ACC112 (cell line): ENCODE results near the gene GAK.

Experiments used
- H2AFZ ChIP-seq: fragments of 200-600 bp; sonication (generic); one replicate; pipeline ENCODE4 v1.6.0; 2017; ENCODE audit warnings: antibody characterized with exemption, low read length; ENCODE audit not compliant: unreplicated experiment
- H3K27ac ChIP-seq: fragments of 200-600 bp; sonication (generic); 2 replicates; pipeline ENCODE4 v1.5.1; 2014; ENCODE audit warnings: low read depth, mild to moderate bottlenecking, antibody characterized with exemption, low read length, moderate library complexity
- H3K27me3 ChIP-seq: fragments of 200-600 bp; sonication (generic); 2 replicates; pipeline ENCODE4 v1.6.1; 2014; ENCODE audit warnings: mild to moderate bottlenecking, antibody characterized with exemption, low read length, moderate library complexity, mixed read lengths; ENCODE audit not compliant: insufficient read depth
- H3K36me3 ChIP-seq: fragments of 200-600 bp; sonication (generic); 2 replicates; pipeline ENCODE4 v1.6.1; 2016; ENCODE audit warnings: mild to moderate bottlenecking, antibody characterized with exemption, low read length, moderate library complexity, mixed read lengths; ENCODE audit not compliant: insufficient read depth
- H3K4me1 ChIP-seq: fragments of 200-600 bp; sonication (generic); one replicate; pipeline ENCODE4 v1.6.1; 2016; ENCODE audit warnings: low read length, mixed read lengths; ENCODE audit not compliant: insufficient read depth, unreplicated experiment, control insufficient read depth
- H3K4me3 ChIP-seq: fragments of 200-600 bp; sonication (generic); 2 replicates; pipeline ENCODE4 v1.5.1; 2014; ENCODE audit warnings: mild to moderate bottlenecking, low read depth, low read length
- H3K79me2 ChIP-seq: fragments of 200-600 bp; sonication (generic); one replicate; pipeline ENCODE4 v1.6.0; 2016; ENCODE audit warnings: low read length; ENCODE audit not compliant: control insufficient read depth, unreplicated experiment, insufficient read depth

GAK gene

GRCh38 chr4:970046-970745 is 38.1 kb upstream of the GAK start:
- H3K36me3 ChIP-seq, result no peaks in the 10 kb centered on the region
- no peak overlapping the region for H2AFZ ChIP-seq
- H3K4me1 ChIP-seq, result peaks cover 7% of the 10 kb centered on the region
- no peak overlapping the region for H3K4me3 ChIP-seq
- no peak overlapping the region for H3K27ac ChIP-seq
- H3K79me2 ChIP-seq, result peaks cover 7% of the 10 kb centered on the region
- no peaks in the 10 kb centered on the region for H3K27me3 ChIP-seq

- H2AFZ ChIP-seq, result no peak overlapping the region
These were observed 36.7 kb upstream of the GAK start for GRCh38 chr4:968621-969394.

GRCh38 chr4:968221-968620 is 36.1 kb upstream of the GAK start:
- Histone ChIP-seq H3K79me2 (peaks cover 7% of the 10 kb centered on the region), H3K27ac (no peak overlapping the region), H3K4me3 (no peak overlapping the region), H3K36me3 (no peaks in the 10 kb centered on the region), H3K4me1 (peaks cover 7% of the 10 kb centered on the region), H2AFZ (no peak overlapping the region), H3K27me3 (no peaks in the 10 kb centered on the region)

More at GRCh38 chr4:968621-969394, 36.7 kb upstream of the GAK start:
- Histone ChIP-seq H3K36me3 (no peaks in the 10 kb centered on the region), H3K27ac (no peak overlapping the region), H3K4me1 (peaks cover 7% of the 10 kb centered on the region), H3K79me2 (peaks cover 7% of the 10 kb centered on the region), H3K27me3 (no peaks in the 10 kb centered on the region), H3K4me3 (no peak overlapping the region)

- H3K36me3 ChIP-seq, result no peaks in the 10 kb centered on the region
- no peaks in the 10 kb centered on the region for H3K27me3 ChIP-seq
- H3K4me3 ChIP-seq, result no peak overlapping the region
- H2AFZ ChIP-seq, result no peak overlapping the region
- peaks cover 7% of the 10 kb centered on the region for H3K4me1 ChIP-seq
- H3K79me2 ChIP-seq, result peaks cover 6% of the 10 kb centered on the region
- H3K27ac ChIP-seq, result no peak overlapping the region
These were observed 35.3 kb upstream of the GAK start for GRCh38 chr4:967113-968104.

GRCh38 chr4:966266-967112 is 34.4 kb upstream of the GAK start:
- Histone ChIP-seq H2AFZ (no peak overlapping the region), H3K27me3 (no peaks in the 10 kb centered on the region), H3K27ac (no peak overlapping the region), H3K79me2 (no peaks in the 10 kb centered on the region), H3K4me3 (no peak overlapping the region), H3K36me3 (no peaks in the 10 kb centered on the region), H3K4me1 (no peaks in the 10 kb centered on the region)

- Histone ChIP-seq H3K27me3 (no peaks in the 10 kb centered on the region), H3K79me2 (no peaks in the 10 kb centered on the region), H3K36me3 (no peaks in the 10 kb centered on the region), H3K4me1 (no peaks in the 10 kb centered on the region), H3K4me3 (no peak overlapping the region), H2AFZ (no peak overlapping the region), H3K27ac (no peak overlapping the region)
These were observed 33.6 kb upstream of the GAK start for GRCh38 chr4:965766-966134.

- H3K36me3 ChIP-seq, result peaks cover 2% of the 10 kb centered on the region; the same call in 1 of the 2 replicates
- H3K4me3 ChIP-seq, result no peak overlapping the region
These were observed 33.1 kb upstream of the GAK start for GRCh38 chr4:965048-965765.

GRCh38 chr4:964346-965025 is 32.4 kb upstream of the GAK start:
- peaks cover 2% of the 10 kb centered on the region; the same call in 1 of the 2 replicates for H3K36me3 ChIP-seq
- no peak overlapping the region for H2AFZ ChIP-seq
- H3K4me1 ChIP-seq, result no peaks in the 10 kb centered on the region
- no peak overlapping the region for H3K27ac ChIP-seq
- no peaks in the 10 kb centered on the region for H3K79me2 ChIP-seq
- H3K27me3 ChIP-seq, result no peaks in the 10 kb centered on the region
- H3K4me3 ChIP-seq, result no peak overlapping the region

More at GRCh38 chr4:965048-965765, 33.1 kb upstream of the GAK start:
- H3K27me3 ChIP-seq, result no peaks in the 10 kb centered on the region
- no peak overlapping the region for H2AFZ ChIP-seq
- H3K79me2 ChIP-seq, result no peaks in the 10 kb centered on the region
- no peak overlapping the region for H3K27ac ChIP-seq
- H3K4me1 ChIP-seq, result no peaks in the 10 kb centered on the region
